Measurements from ENCODE around the gene SEMA3A. TPM values are rescaled to one million over a fixed set of nuclear protein-coding genes. Genes with fewer than 3 reads are reported as not detected.

SEMA3A gene
- total RNA-seq, 2 donors from 2014 or later: not detected

GRCh38 chr7:83921941-83922607 is 272.5 kb downstream of the SEMA3A start:
- Mint-ChIP-seq H3K27me3 (no peaks in the 10 kb centered on the region), H3K4me1 (no peaks in the 10 kb centered on the region), H3K4me3 (no peak overlapping the region), H3K27ac (no peak overlapping the region), H3K36me3 (ENCODE audit: low read depth) (no peaks in the 10 kb centered on the region)
- H3K9me3 ChIP-seq (ENCODE audit: control insufficient read depth, low read length, poor library complexity, severe bottlenecking): no peaks in the 10 kb centered on the region
- ATAC-seq (no peak), DNase-seq (no peak)

GRCh38 chr7:83921271-83921940 is 273.2 kb downstream of the SEMA3A start:
- ATAC-seq: no peak
- no peaks in the 10 kb centered on the region for H3K36me3 Mint-ChIP-seq (ENCODE audit: low read depth)
- DNase-seq: no peak
- no peak overlapping the region for H3K4me3 Mint-ChIP-seq
- no peaks in the 10 kb centered on the region for H3K4me1 Mint-ChIP-seq
- H3K27me3 Mint-ChIP-seq: no peaks in the 10 kb centered on the region
- no peak overlapping the region for H3K27ac Mint-ChIP-seq
- H3K9me3 ChIP-seq (ENCODE audit: control insufficient read depth, low read length, poor library complexity, severe bottlenecking): no peaks in the 10 kb centered on the region

- H3K36me3 Mint-ChIP-seq (ENCODE audit: low read depth): no peaks in the 10 kb centered on the region
- H3K27me3 Mint-ChIP-seq: no peaks in the 10 kb centered on the region
- no peak overlapping the region for H3K4me3 Mint-ChIP-seq
- DNase-seq (no peak), ATAC-seq (no peak)
- no peak overlapping the region for H3K27ac Mint-ChIP-seq
- no peaks in the 10 kb centered on the region for H3K9me3 ChIP-seq (ENCODE audit: control insufficient read depth, low read length, poor library complexity, severe bottlenecking)
- no peaks in the 10 kb centered on the region for H3K4me1 Mint-ChIP-seq
These were observed 276.4 kb downstream of the SEMA3A start for GRCh38 chr7:83918142-83918541.

- no peaks in the 10 kb centered on the region for H3K36me3 Mint-ChIP-seq (ENCODE audit: low read depth)
- no peak overlapping the region for H3K4me3 Mint-ChIP-seq
- H3K27ac Mint-ChIP-seq: no peak overlapping the region
- H3K4me1 Mint-ChIP-seq: no peaks in the 10 kb centered on the region
- DNase-seq (no peak), ATAC-seq (no peak)
- no peaks in the 10 kb centered on the region for H3K9me3 ChIP-seq (ENCODE audit: control insufficient read depth, low read length, poor library complexity, severe bottlenecking)
- H3K27me3 Mint-ChIP-seq: no peaks in the 10 kb centered on the region
These were observed 281.4 kb downstream of the SEMA3A start for GRCh38 chr7:83913174-83913573.

- DNase-seq (no peak), ATAC-seq (no peak)
- H3K9me3 ChIP-seq (ENCODE audit: control insufficient read depth, low read length, poor library complexity, severe bottlenecking): no peaks in the 10 kb centered on the region
- Mint-ChIP-seq H3K27ac (no peak overlapping the region), H3K4me1 (no peaks in the 10 kb centered on the region), H3K4me3 (no peak overlapping the region), H3K27me3 (no peaks in the 10 kb centered on the region), H3K36me3 (ENCODE audit: low read depth) (no peaks in the 10 kb centered on the region)
These were observed 286.1 kb downstream of the SEMA3A start for GRCh38 chr7:83908526-83908925.

All from T-helper 17 cell (primary cell).